GM19193 (cell line): ENCODE data around the gene LSP1.

Experiments
- POLR2A ChIP-seq: IDR thresholded peaks from 4 replicates; pipeline ENCODE4 v1.6.1; 2011; ENCODE audit not compliant: insufficient read depth, insufficient read length; ENCODE audit errors: extremely low read depth

Gene LSP1

GRCh38 chr11:1822648-1823375 is 30.1 kb upstream of the LSP1 start:
- no peak for TF ChIP-seq POLR2A

- TF ChIP-seq POLR2A, result no peak
Measured at GRCh38 chr11:1823376-1824220, 29.3 kb upstream of the LSP1 start.

GRCh38 chr11:1824221-1825038 is 28.5 kb upstream of the LSP1 start:
- no peak for TF ChIP-seq POLR2A

GRCh38 chr11:1825039-1825740 is 27.7 kb upstream of the LSP1 start:
- no peak for TF ChIP-seq POLR2A

GRCh38 chr11:1825785-1826451 is 27.0 kb upstream of the LSP1 start:
- TF ChIP-seq POLR2A, result no peak

GRCh38 chr11:1826552-1827094 is 26.3 kb upstream of the LSP1 start:
- TF ChIP-seq POLR2A, result no peak

GRCh38 chr11:1827095-1827813 is 25.6 kb upstream of the LSP1 start:
- no peak for TF ChIP-seq POLR2A

GRCh38 chr11:1827931-1828330 is 25.0 kb upstream of the LSP1 start:
- no peak for TF ChIP-seq POLR2A

- no peak for TF ChIP-seq POLR2A
Measured at GRCh38 chr11:1828542-1828941, 24.3 kb upstream of the LSP1 start.

GRCh38 chr11:1829039-1829820 is 23.7 kb upstream of the LSP1 start:
- no peak for TF ChIP-seq POLR2A

- no peak for TF ChIP-seq POLR2A
Measured at GRCh38 chr11:1830004-1830321, 22.9 kb upstream of the LSP1 start.

- no peak for TF ChIP-seq POLR2A
Measured at GRCh38 chr11:1830322-1831223, 22.3 kb upstream of the LSP1 start.
